Erythroblast (primary cell): ENCODE results near the gene RALB.
A peak's percentile ranks its signal among the peaks of the same experiment; 100 is the strongest.

Source experiments
- GATA1 ChIP-seq: IDR thresholded peaks from 2 replicates; pipeline ENCODE4 v1.6.1; 2011; ENCODE audit warnings: low read depth, mild to moderate bottlenecking, control low read depth, low read length, moderate library complexity
- POLR2A ChIP-seq: IDR thresholded peaks from 2 replicates; pipeline ENCODE4 v1.6.1; 2011; ENCODE audit warnings: mild to moderate bottlenecking, low read length

- TF ChIP-seq POLR2A (peak; percentile 40), GATA1 (no peak)
Observed at GRCh38 chr2:120223034-120223912, 29.4 kb upstream of the RALB start, which contains the start of gene TMEM185B.
